IMR-90 (cell line): ENCODE measurements around the gene PRSS21. TPM values are rescaled to one million over a fixed set of nuclear protein-coding genes. Genes with fewer than 3 reads are reported as not detected.
A peak's percentile ranks its signal among the peaks of the same experiment; 100 is the strongest.

Source experiments
- ATAC-seq: fragments of 200-7000 bp; cut with Tn5 transposase; 2 replicates; pipeline ENCODE4 v1.9.1; 2020; ENCODE audit warnings: low read depth, mild to moderate bottlenecking, moderate library complexity
- BruUV-seq: library from RNA; stranded (reverse); fragments of 400-500 nt; replicated peaks from 2 replicates; lab custom pipeline; 2021; lab: Mats Ljungman, UMichigan
- CTCF ChIA-PET: fragments of 300-600 bp; formaldehyde crosslinking; extraction: SDS; loops from one replicate; lab custom pipeline; 2021; ENCODE audit warnings: antibody characterized with exemption; lab: Yijun Ruan, JAX
- POLR2A ChIA-PET: fragments of 300-600 bp; sonication (Branson Sonifier 250); formaldehyde crosslinking; loops from one replicate; lab custom pipeline; 2022; ENCODE audit warnings: antibody characterized with exemption; ENCODE audit not compliant: unreplicated experiment; lab: Charles Lee
- DNase-seq: peaks from one replicate; pipeline ENCODE4 v3.0.0; 2013
- H2AFZ ChIP-seq: replicated peaks from 2 replicates; pipeline ENCODE3; 2013; ENCODE audit warnings: low read length, mild to moderate bottlenecking; ENCODE audit not compliant: poor library complexity
- H2AK5ac ChIP-seq: 2 replicates; pipeline ENCODE4 v1.6.1; 2013; ENCODE audit warnings: low read depth, low read length, inconsistent platforms
- H2AK9ac ChIP-seq: replicated peaks from 2 replicates; pipeline ENCODE3; 2013; ENCODE audit warnings: mild to moderate bottlenecking, low read depth, low read length, moderate library complexity; ENCODE audit not compliant: poor library complexity
- H2BK120ac ChIP-seq: 2 replicates; pipeline ENCODE4 v1.6.1; 2013; ENCODE audit warnings: low read depth, low read length, inconsistent platforms
- H2BK15ac ChIP-seq: 3 replicates; pipeline ENCODE4 v1.6.1; 2013; ENCODE audit warnings: low read depth, low read length, inconsistent platforms
- H2BK20ac ChIP-seq: 2 replicates; pipeline ENCODE4 v1.6.1; 2013; ENCODE audit warnings: low read depth, mild to moderate bottlenecking, inconsistent platforms, low read length, moderate library complexity
- H2BK5ac ChIP-seq: 2 replicates; pipeline ENCODE4 v1.6.1; 2013; ENCODE audit warnings: mild to moderate bottlenecking, low read depth, low read length, inconsistent platforms; ENCODE audit not compliant: poor library complexity, severe bottlenecking
- H3K14ac ChIP-seq: replicated peaks from 2 replicates; pipeline ENCODE4 v1.6.1; 2013; ENCODE audit warnings: low read depth, low read length, inconsistent platforms
- H3K18ac ChIP-seq: 2 replicates; pipeline ENCODE4 v1.6.1; 2013; ENCODE audit warnings: low read depth, low read length, control low read depth
- H3K23ac ChIP-seq: 2 replicates; pipeline ENCODE4 v1.6.1; 2013; ENCODE audit warnings: low read depth, low read length, inconsistent platforms
- H3K27ac ChIP-seq: 2 replicates; pipeline ENCODE4 v1.5.1; 2013; ENCODE audit warnings: mild to moderate bottlenecking, control low read depth, low read length; ENCODE audit not compliant: insufficient read depth
- H3K27me3 ChIP-seq: 2 replicates; pipeline ENCODE4 v1.6.1; 2013; ENCODE audit warnings: low read length; ENCODE audit not compliant: control insufficient read depth, insufficient read depth
- H3K36me3 ChIP-seq: 2 replicates; pipeline ENCODE4 v1.6.1; 2013; ENCODE audit warnings: low read length, mixed read lengths; ENCODE audit not compliant: control insufficient read depth, insufficient read depth
- H3K4ac ChIP-seq: 2 replicates; pipeline ENCODE4 v1.6.1; 2013; ENCODE audit warnings: low read depth, low read length, inconsistent platforms
- H3K4me1 ChIP-seq: 2 replicates; pipeline ENCODE4 v1.6.1; 2013; ENCODE audit warnings: low read length, mixed read lengths; ENCODE audit not compliant: control insufficient read depth, insufficient read depth
- H3K4me2 ChIP-seq: 2 replicates; pipeline ENCODE4 v1.6.1; 2013; ENCODE audit warnings: low read depth, mild to moderate bottlenecking, control low read depth, low read length, moderate library complexity
- H3K4me3 ChIP-seq: 2 replicates; pipeline ENCODE4 v1.5.1; 2013; ENCODE audit warnings: low read depth, mild to moderate bottlenecking, control low read depth, low read length, moderate library complexity; ENCODE audit not compliant: insufficient read depth
- H3K56ac ChIP-seq: 2 replicates; pipeline ENCODE4 v1.6.1; 2013; ENCODE audit warnings: low read length, inconsistent platforms; ENCODE audit not compliant: insufficient read depth; ENCODE audit errors: extremely low read depth
- H3K79me1 ChIP-seq, 2 experiments: 2 replicates each; pipeline ENCODE4 v1.6.1; 2013; ENCODE audit warnings: low read length in 2 of 2, inconsistent platforms in 1 of 2, low read depth in 1 of 2
- H3K9ac ChIP-seq: 2 replicates; pipeline ENCODE4 v1.6.1; 2013; ENCODE audit warnings: low read depth, low read length, control low read depth
- H3K9me1 ChIP-seq: 2 replicates; pipeline ENCODE4 v1.6.1; 2013; ENCODE audit warnings: low read length, inconsistent platforms; ENCODE audit not compliant: insufficient read depth
- H3K9me3 ChIP-seq: 2 replicates; pipeline ENCODE4 v1.6.1; 2013; ENCODE audit warnings: low read length; ENCODE audit not compliant: control insufficient read depth, insufficient read depth
- H4K20me1 ChIP-seq: 2 replicates; pipeline ENCODE4 v1.6.1; 2013; ENCODE audit warnings: low read length, inconsistent platforms; ENCODE audit not compliant: insufficient read depth
- H4K5ac ChIP-seq: 2 replicates; pipeline ENCODE4 v1.6.1; 2013; ENCODE audit warnings: mild to moderate bottlenecking, low read depth, low read length, control low read depth
- H4K8ac ChIP-seq, 2 experiments: 2 replicates each; pipeline ENCODE4 v1.6.1; 2013; ENCODE audit warnings: low read depth in 2 of 2, low read length in 2 of 2, control low read depth in 1 of 2, inconsistent platforms in 1 of 2
- H4K91ac ChIP-seq: 2 replicates; pipeline ENCODE4 v1.6.1; 2013; ENCODE audit warnings: low read depth, low read length, inconsistent platforms; ENCODE audit not compliant: insufficient read depth
- MAFK ChIP-seq: IDR thresholded peaks from 2 replicates; pipeline ENCODE4 v1.6.1; 2012; ENCODE audit warnings: low read depth, low read length, improper control_type of control experiment
- MXI1 ChIP-seq: IDR thresholded peaks from 2 replicates; pipeline ENCODE4 v1.6.1; 2012; ENCODE audit warnings: low read depth, mild to moderate bottlenecking, low read length, moderate library complexity, borderline replicate concordance
- POLR2A ChIP-seq: IDR thresholded peaks from 2 replicates; pipeline ENCODE4 v1.6.1; 2012; ENCODE audit warnings: mild to moderate bottlenecking, low read depth, low read length
- RCOR1 ChIP-seq: IDR thresholded peaks from 2 replicates; pipeline ENCODE4 v1.6.1; 2012; ENCODE audit warnings: mild to moderate bottlenecking, low read length, improper control_type of control experiment; ENCODE audit not compliant: insufficient replicate concordance
- WGBS, 2 experiments: methylation state at CpG; one replicate each; pipeline versions ENCODE4 v1.1.5 to v1.1.7; 2013; ENCODE audit warnings: missing lambda C conversion rate in 2 of 2; ENCODE audit not compliant: insufficient read length in 1 of 2; ENCODE audit errors: extremely low coverage in 2 of 2; 5-methylcytosine and 5-hydroxymethylcytosine counted together
- dilution Hi-C: fragments of 300-500 bp; cut with HindIII; formaldehyde crosslinking; loops from one replicate; pipeline ENCODE4 v1.14.3; 2018; ENCODE audit warnings: low sequenced_read_pairs; ENCODE audit not compliant: unreplicated experiment
- in situ Hi-C: fragments of 300-500 bp; cut with MboI; formaldehyde crosslinking; loops from 3 replicates; pipeline ENCODE4 v1.14.3; 2019; ENCODE audit warnings: low sequenced_read_pairs, inconsistent platforms, mixed read lengths
- intact Hi-C: fragments of 100-400 bp; cut with micrococcal nuclease; formaldehyde crosslinking; loops from 2 replicates; pipeline ENCODE4 v1.10.0; 2022
- polyA plus RNA-seq, 3 experiments: library from polyadenylated mRNA; depleted of rRNA; stranded (reverse); fragments of >200 nt; gene quantifications; 2 replicates each; pipeline ENCODE4 v1.2.3, GENCODE V29; 2012; ENCODE audit warnings: low replicate concordance in 1 of 3
- total RNA-seq: library from RNA; depleted of rRNA; stranded (reverse); fragments of >200 nt; gene quantifications from 2 replicates; pipeline ENCODE4 v1.2.3, GENCODE V29; 2012

PRSS21 gene
- total and polyA plus RNA-seq, 2 of the 4 experiments (the other 2 are of a cell fraction) = 0.21 TPM; not detected in 1

DNA sequence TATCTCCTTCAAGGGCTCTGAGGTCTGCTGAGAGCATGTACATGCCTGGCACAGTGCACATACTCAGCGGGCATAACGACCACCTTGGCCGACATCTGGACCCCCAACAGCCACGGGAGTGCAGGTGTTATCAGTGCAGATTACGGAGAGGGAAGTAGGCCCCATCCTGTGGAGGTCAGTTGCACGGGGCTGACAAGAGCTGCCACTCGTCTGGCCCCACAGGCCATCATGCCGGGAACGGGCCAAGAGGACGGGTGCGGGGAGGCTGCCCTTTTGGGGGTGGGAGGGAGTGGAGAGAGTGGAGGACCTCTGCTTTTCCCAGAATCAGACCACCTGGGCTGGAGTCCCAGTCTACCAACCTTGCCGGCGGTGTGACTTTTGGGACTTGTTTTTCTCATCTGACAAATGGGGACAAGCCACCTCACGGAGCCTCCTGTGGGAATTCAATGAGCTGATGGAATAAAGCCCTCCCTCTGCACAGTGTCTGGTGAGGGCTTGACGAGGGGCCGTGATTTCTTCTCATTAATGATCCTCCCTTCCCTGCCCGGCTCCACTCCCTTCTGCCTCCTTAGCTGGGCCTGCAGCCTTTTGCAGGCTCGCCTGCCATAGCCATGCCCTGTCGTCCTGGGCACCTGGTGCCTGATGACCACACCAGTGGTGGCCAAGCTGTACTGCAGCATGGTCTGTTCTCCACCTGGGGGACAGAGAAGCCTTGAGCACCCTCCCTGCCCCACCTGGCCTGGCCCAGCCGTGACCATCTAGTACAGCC lies 34.3 kb upstream of the PRSS21 start:
- Histone ChIP-seq H3K4ac (no peak overlapping the region), H4K20me1 (no peaks in the 10 kb centered on the region), H2BK5ac (no peak overlapping the region), H3K4me2 (no peak overlapping the region), H3K27me3 (peaks cover 40% of the 10 kb centered on the region), H3K18ac (no peak overlapping the region), H3K56ac (no peak overlapping the region), H3K9ac (no peak overlapping the region), H3K4me3 (no peak overlapping the region), H2BK15ac (no peak overlapping the region), H3K79me1 (peaks cover 11 to 17% of the 10 kb centered on the region in 2 experiments; a peak in 3 of 4 replicates), H3K14ac (no peak overlapping the region), H3K9me1 (peaks cover 10% of the 10 kb centered on the region), H4K91ac (no peak overlapping the region), H4K8ac (no peak overlapping the region), H2BK120ac (no peak overlapping the region), H3K23ac (no peak overlapping the region), H3K27ac (no peak overlapping the region), H3K9me3 (no peaks in the 10 kb centered on the region), H4K5ac (no peak overlapping the region), H3K36me3 (no peaks in the 10 kb centered on the region), H3K4me1 (peaks cover 3% of the 10 kb centered on the region), H2BK20ac (no peak overlapping the region), H2AK5ac (no peak overlapping the region), H2AK9ac (peak overlapping the region; percentile 66), H2AFZ (no peak overlapping the region)
- intact Hi-C loops (no loop called here), dilution Hi-C loops (no loop called here), in situ Hi-C loops (no loop called here)
- BruUV-seq = no TSS peak
- no peak for TF ChIP-seq RCOR1
- no peak for TF ChIP-seq POLR2A
- no peak for TF ChIP-seq MXI1
- TF ChIP-seq MAFK = no peak
- ChIA-PET POLR2A (no interaction called here), CTCF (no interaction called here)
- no peak for DNase-seq
- ATAC-seq = no peak
- WGBS, 2 experiments = 65% methylated on average over 8 of the region's 20 CpGs; no CpG with 5 or more reads in 1 of the 2 experiments
